WTC11 (cell line): ENCODE measurements around the gene CELA3A. TPM values are rescaled to one million over a fixed set of nuclear protein-coding genes. Genes with fewer than 3 reads are reported as not detected.

Experiments used
- CTCF ChIP-seq: fragments of 200-600 bp; IDR thresholded peaks from 2 replicates; pipeline ENCODE4 v1.8.0; 2022; ENCODE audit warnings: antibody characterized with exemption
- GRHL2 ChIP-seq: fragments of 250-450 bp; sonication (Bioruptor Pico); IDR thresholded peaks from 2 replicates; pipeline ENCODE4 v1.8.0; 2022; ENCODE audit warnings: mild to moderate bottlenecking, moderate library complexity; ENCODE audit not compliant: insufficient replicate concordance, severe bottlenecking
- GTF2I ChIP-seq: fragments of 250-450 bp; sonication (Bioruptor Pico); conservative IDR thresholded peaks from 2 replicates; pipeline ENCODE4 v1.4.0; 2021; ENCODE audit warnings: mild to moderate bottlenecking
- HMGA2 ChIP-seq: fragments of 250-450 bp; sonication (Bioruptor Pico); IDR thresholded peaks from 2 replicates; pipeline ENCODE4 v1.4.0; 2021; ENCODE audit warnings: mild to moderate bottlenecking, moderate library complexity
- MXD4 ChIP-seq: fragments of 250-450 bp; sonication (Bioruptor Pico); IDR thresholded peaks from 2 replicates; pipeline ENCODE4 v1.8.0; 2021; ENCODE audit warnings: mild to moderate bottlenecking, moderate library complexity, borderline replicate concordance
- NFYB ChIP-seq: sonication (generic); formaldehyde crosslinking; conservative IDR thresholded peaks from 2 replicates; pipeline ENCODE4 v1.8.0; 2022; ENCODE audit warnings: low read depth, missing genetic modification reagents
- NR1H2 ChIP-seq: sonication (generic); formaldehyde crosslinking; IDR thresholded peaks from 2 replicates; pipeline ENCODE4 v1.9.0; 2021; ENCODE audit warnings: mild to moderate bottlenecking, moderate library complexity, missing genetic modification reagents
- PREB ChIP-seq: sonication (generic); formaldehyde crosslinking; IDR thresholded peaks from 2 replicates; pipeline ENCODE4 v1.8.1; 2022; ENCODE audit warnings: mild to moderate bottlenecking, missing genetic modification reagents, moderate library complexity, borderline replicate concordance
- RELA ChIP-seq: sonication (generic); formaldehyde crosslinking; IDR thresholded peaks from 2 replicates; pipeline ENCODE4 v1.8.1; 2022; ENCODE audit warnings: missing genetic modification reagents, mild to moderate bottlenecking, borderline replicate concordance
- TEAD1 ChIP-seq: sonication (generic); formaldehyde crosslinking; IDR thresholded peaks from 2 replicates; pipeline ENCODE4 v1.8.0; 2022; ENCODE audit warnings: mild to moderate bottlenecking, missing genetic modification reagents
- ZBTB43 ChIP-seq: sonication (generic); formaldehyde crosslinking; IDR thresholded peaks from 2 replicates; pipeline ENCODE4 v1.8.1; 2023; ENCODE audit warnings: mild to moderate bottlenecking, missing genetic modification reagents
- ZNF121 ChIP-seq: sonication (generic); formaldehyde crosslinking; IDR thresholded peaks from 2 replicates; pipeline ENCODE4 v1.8.0; 2023; ENCODE audit warnings: missing genetic modification reagents
- ZNF317 ChIP-seq: sonication (generic); formaldehyde crosslinking; IDR thresholded peaks from 2 replicates; pipeline ENCODE4 v1.8.1; 2023; ENCODE audit warnings: low read depth, mild to moderate bottlenecking, moderate library complexity, missing genetic modification reagents, borderline replicate concordance
- ZNF396 ChIP-seq: fragments of 250-450 bp; sonication (Bioruptor Pico); IDR thresholded peaks from 2 replicates; pipeline ENCODE4 v1.8.0; 2021; ENCODE audit warnings: mild to moderate bottlenecking, moderate library complexity, borderline replicate concordance
- ZNF416 ChIP-seq: fragments of 250-450 bp; sonication (Bioruptor Pico); IDR thresholded peaks from 2 replicates; pipeline ENCODE4 v1.9.0; 2021; ENCODE audit warnings: mild to moderate bottlenecking, inconsistent platforms
- ZNF423 ChIP-seq: fragments of 250-450 bp; sonication (Bioruptor Pico); IDR thresholded peaks from 2 replicates; pipeline ENCODE4 v2.1.2; 2022; ENCODE audit warnings: mild to moderate bottlenecking, moderate library complexity
- ZSCAN18 ChIP-seq: fragments of 250-450 bp; sonication (Bioruptor Pico); IDR thresholded peaks from 2 replicates; pipeline ENCODE4 v2.1.2; 2022; ENCODE audit warnings: mild to moderate bottlenecking, moderate library complexity
- total RNA-seq: library from RNA; stranded (reverse); gene quantifications from 3 replicates; pipeline ENCODE4 v1.2.3, GENCODE V29; 2021
- TF ChIP-seq, protein P1 (sequence below): sonication (generic); formaldehyde crosslinking; IDR thresholded peaks from 2 replicates; pipeline ENCODE4 v1.8.0; 2023; ENCODE audit warnings: missing genetic modification reagents, mild to moderate bottlenecking, borderline replicate concordance
- TF ChIP-seq, protein P2 (sequence below): sonication (generic); formaldehyde crosslinking; IDR thresholded peaks from 2 replicates; pipeline ENCODE4 v1.8.0; 2022; ENCODE audit warnings: mild to moderate bottlenecking, missing genetic modification reagents
- TF ChIP-seq, protein P3 (sequence below): sonication (generic); formaldehyde crosslinking; IDR thresholded peaks from 2 replicates; pipeline ENCODE4 v1.8.1; 2023; ENCODE audit warnings: mild to moderate bottlenecking, moderate library complexity, missing genetic modification reagents
- TF ChIP-seq, protein P4 (sequence below): sonication (generic); formaldehyde crosslinking; IDR thresholded peaks from 2 replicates; pipeline ENCODE4 v1.8.1; 2023; ENCODE audit warnings: mild to moderate bottlenecking, missing genetic modification reagents, moderate library complexity
- TF ChIP-seq, protein P5 (sequence below): sonication (generic); formaldehyde crosslinking; IDR thresholded peaks from 2 replicates; pipeline ENCODE4 v1.8.0; 2022; ENCODE audit warnings: mild to moderate bottlenecking, missing genetic modification reagents

Gene CELA3A
- total RNA-seq, 1 experiment from 2014 or later, result 8.0 TPM

GRCh38 chr1:22025368-22026155, 24.1 kb downstream of the CELA3A start (continued):
- TF ChIP-seq ZBTB43 (CRISPR knock-in tag), result no peak
- no peak for TF ChIP-seq ZNF317
- no peak for TF ChIP-seq GRHL2 (CRISPR knock-in tag)
- no peak for TF ChIP-seq ZSCAN18 (CRISPR knock-in tag)
- TF ChIP-seq NFYB (CRISPR knock-in tag), result no peak
- TF ChIP-seq HMGA2 (CRISPR knock-in tag), result no peak
- no peak for TF ChIP-seq RELA
- TF ChIP-seq, protein P1, sequence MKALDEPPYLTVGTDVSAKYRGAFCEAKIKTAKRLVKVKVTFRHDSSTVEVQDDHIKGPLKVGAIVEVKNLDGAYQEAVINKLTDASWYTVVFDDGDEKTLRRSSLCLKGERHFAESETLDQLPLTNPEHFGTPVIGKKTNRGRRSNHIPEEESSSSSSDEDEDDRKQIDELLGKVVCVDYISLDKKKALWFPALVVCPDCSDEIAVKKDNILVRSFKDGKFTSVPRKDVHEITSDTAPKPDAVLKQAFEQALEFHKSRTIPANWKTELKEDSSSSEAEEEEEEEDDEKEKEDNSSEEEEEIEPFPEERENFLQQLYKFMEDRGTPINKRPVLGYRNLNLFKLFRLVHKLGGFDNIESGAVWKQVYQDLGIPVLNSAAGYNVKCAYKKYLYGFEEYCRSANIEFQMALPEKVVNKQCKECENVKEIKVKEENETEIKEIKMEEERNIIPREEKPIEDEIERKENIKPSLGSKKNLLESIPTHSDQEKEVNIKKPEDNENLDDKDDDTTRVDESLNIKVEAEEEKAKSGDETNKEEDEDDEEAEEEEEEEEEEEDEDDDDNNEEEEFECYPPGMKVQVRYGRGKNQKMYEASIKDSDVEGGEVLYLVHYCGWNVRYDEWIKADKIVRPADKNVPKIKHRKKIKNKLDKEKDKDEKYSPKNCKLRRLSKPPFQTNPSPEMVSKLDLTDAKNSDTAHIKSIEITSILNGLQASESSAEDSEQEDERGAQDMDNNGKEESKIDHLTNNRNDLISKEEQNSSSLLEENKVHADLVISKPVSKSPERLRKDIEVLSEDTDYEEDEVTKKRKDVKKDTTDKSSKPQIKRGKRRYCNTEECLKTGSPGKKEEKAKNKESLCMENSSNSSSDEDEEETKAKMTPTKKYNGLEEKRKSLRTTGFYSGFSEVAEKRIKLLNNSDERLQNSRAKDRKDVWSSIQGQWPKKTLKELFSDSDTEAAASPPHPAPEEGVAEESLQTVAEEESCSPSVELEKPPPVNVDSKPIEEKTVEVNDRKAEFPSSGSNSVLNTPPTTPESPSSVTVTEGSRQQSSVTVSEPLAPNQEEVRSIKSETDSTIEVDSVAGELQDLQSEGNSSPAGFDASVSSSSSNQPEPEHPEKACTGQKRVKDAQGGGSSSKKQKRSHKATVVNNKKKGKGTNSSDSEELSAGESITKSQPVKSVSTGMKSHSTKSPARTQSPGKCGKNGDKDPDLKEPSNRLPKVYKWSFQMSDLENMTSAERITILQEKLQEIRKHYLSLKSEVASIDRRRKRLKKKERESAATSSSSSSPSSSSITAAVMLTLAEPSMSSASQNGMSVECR (CRISPR knock-in tag), result peak; percentile 30; the same call in 1 of the 2 replicates
- TF ChIP-seq PREB, result no peak
- no peak for TF ChIP-seq GTF2I (CRISPR knock-in tag)
- TF ChIP-seq NR1H2 (CRISPR knock-in tag), result no peak
- TF ChIP-seq MXD4 (CRISPR knock-in tag), result no peak
- no peak for TF ChIP-seq ZNF423 (CRISPR knock-in tag)
- TF ChIP-seq, protein P2, sequence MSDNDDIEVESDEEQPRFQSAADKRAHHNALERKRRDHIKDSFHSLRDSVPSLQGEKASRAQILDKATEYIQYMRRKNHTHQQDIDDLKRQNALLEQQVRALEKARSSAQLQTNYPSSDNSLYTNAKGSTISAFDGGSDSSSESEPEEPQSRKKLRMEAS, result no peak
- no peak for TF ChIP-seq ZNF396 (CRISPR knock-in tag)
- no peak for TF ChIP-seq ZNF121
- TF ChIP-seq, protein P3, sequence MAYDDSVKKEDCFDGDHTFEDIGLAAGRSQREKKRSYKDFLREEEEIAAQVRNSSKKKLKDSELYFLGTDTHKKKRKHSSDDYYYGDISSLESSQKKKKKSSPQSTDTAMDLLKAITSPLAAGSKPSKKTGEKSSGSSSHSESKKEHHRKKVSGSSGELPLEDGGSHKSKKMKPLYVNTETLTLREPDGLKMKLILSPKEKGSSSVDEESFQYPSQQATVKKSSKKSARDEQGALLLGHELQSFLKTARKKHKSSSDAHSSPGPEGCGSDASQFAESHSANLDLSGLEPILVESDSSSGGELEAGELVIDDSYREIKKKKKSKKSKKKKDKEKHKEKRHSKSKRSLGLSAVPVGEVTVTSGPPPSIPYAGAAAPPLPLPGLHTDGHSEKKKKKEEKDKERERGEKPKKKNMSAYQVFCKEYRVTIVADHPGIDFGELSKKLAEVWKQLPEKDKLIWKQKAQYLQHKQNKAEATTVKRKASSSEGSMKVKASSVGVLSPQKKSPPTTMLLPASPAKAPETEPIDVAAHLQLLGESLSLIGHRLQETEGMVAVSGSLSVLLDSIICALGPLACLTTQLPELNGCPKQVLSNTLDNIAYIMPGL (CRISPR knock-in tag), result peak; percentile 74; the same call in 1 of the 2 replicates
- TF ChIP-seq, protein P4, sequence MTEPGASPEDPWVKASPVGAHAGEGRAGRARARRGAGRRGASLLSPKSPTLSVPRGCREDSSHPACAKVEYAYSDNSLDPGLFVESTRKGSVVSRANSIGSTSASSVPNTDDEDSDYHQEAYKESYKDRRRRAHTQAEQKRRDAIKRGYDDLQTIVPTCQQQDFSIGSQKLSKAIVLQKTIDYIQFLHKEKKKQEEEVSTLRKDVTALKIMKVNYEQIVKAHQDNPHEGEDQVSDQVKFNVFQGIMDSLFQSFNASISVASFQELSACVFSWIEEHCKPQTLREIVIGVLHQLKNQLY (CRISPR knock-in tag), result no peak
- TF ChIP-seq, protein P5, sequence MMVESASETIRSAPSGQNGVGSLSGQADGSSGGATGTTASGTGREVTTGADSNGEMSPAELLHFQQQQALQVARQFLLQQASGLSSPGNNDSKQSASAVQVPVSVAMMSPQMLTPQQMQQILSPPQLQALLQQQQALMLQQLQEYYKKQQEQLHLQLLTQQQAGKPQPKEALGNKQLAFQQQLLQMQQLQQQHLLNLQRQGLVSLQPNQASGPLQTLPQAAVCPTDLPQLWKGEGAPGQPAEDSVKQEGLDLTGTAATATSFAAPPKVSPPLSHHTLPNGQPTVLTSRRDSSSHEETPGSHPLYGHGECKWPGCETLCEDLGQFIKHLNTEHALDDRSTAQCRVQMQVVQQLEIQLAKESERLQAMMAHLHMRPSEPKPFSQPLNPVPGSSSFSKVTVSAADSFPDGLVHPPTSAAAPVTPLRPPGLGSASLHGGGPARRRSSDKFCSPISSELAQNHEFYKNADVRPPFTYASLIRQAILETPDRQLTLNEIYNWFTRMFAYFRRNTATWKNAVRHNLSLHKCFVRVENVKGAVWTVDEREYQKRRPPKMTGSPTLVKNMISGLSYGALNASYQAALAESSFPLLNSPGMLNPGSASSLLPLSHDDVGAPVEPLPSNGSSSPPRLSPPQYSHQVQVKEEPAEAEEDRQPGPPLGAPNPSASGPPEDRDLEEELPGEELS (CRISPR knock-in tag), result no peak; the same call in 1 of the 2 replicates
- TF ChIP-seq CTCF, result no peak
- TF ChIP-seq ZNF416 (CRISPR knock-in tag), result no peak
- TF ChIP-seq TEAD1 (CRISPR knock-in tag), result peak; percentile 79
